Sigmoid colon (tissue), 7 donors: ENCODE measurements around the gene TOP1. TPM values are rescaled to one million over a fixed set of nuclear protein-coding genes. Genes with fewer than 3 reads are reported as not detected.

Source experiments
- DNase-seq: peaks from one replicate; pipeline ENCODE4 v3.0.0-alpha.2; 2019
- H3K27ac ChIP-seq, 4 donors: fragments of 200-600 bp; sonication (generic); one replicate each; pipeline ENCODE4 v1.5.1; 2016 to 2019; ENCODE audit warnings: mild to moderate bottlenecking in 1 of 4
- H3K27me3 ChIP-seq, 3 donors: fragments of 200-600 bp; sonication (generic); one replicate each; pipeline ENCODE4 v1.5.1; 2019; ENCODE audit warnings: mild to moderate bottlenecking in 1 of 3
- H3K36me3 ChIP-seq, 4 donors: fragments of 200-600 bp; sonication (generic); one replicate each; pipeline ENCODE4 v1.5.1; 2016 to 2019
- H3K4me1 ChIP-seq, 4 donors: fragments of 200-600 bp; sonication (generic); one replicate each; pipeline ENCODE4 v1.5.1; 2017 to 2019
- H3K4me3 ChIP-seq, 4 donors: fragments of 200-600 bp; sonication (generic); one replicate each; pipeline ENCODE4 v1.5.1; 2017 to 2019; ENCODE audit warnings: mild to moderate bottlenecking in 2 of 4, moderate library complexity in 1 of 4
- H3K9me3 ChIP-seq, 4 donors: fragments of 200-600 bp in 3 of 4; sonication (generic) in 3 of 4; one replicate each; pipeline versions ENCODE4 v1.5.1 to v1.6.1; 2013 to 2019
- CTCF ChIP-seq, 4 experiments: fragments of 450-650 bp in 3 of 4; fragments of 200-600 bp in 1 of 4; IDR thresholded peaks; one replicate each; pipeline ENCODE4 v1.5.1; 2016 to 2019; ENCODE audit warnings: antibody characterized with exemption in 4 of 4, mild to moderate bottlenecking in 3 of 4, moderate library complexity in 2 of 4
- EP300 ChIP-seq, 4 donors: sonication (generic); formaldehyde crosslinking; IDR thresholded peaks; one replicate each; pipeline ENCODE4 v1.6.1; 2017; ENCODE audit warnings: antibody characterized with exemption in 4 of 4
- POLR2A ChIP-seq, 2 donors: fragments of 450-650 bp; IDR thresholded peaks; one replicate each; pipeline ENCODE4 v1.6.1; 2016; ENCODE audit warnings: antibody characterized with exemption in 2 of 2, mild to moderate bottlenecking in 2 of 2, moderate library complexity in 2 of 2
- POLR2AphosphoS5 ChIP-seq, 4 donors: sonication (generic); formaldehyde crosslinking; IDR thresholded peaks; one replicate each; pipeline ENCODE4 v1.6.1; 2017; ENCODE audit warnings: antibody characterized with exemption in 4 of 4
- WGBS, 2 donors: extraction: QIAGEN DNeasy Blood & Tissue Kit; methylation state at CpG; one replicate each; pipeline ENCODE4 v1.1.7; 2013; 5-methylcytosine and 5-hydroxymethylcytosine counted together
- intact Hi-C: fragments of 100-400 bp; cut with DNase I; formaldehyde crosslinking; loops from one replicate; pipeline ENCODE4 v1.15.1; 2023
- polyA plus RNA-seq, 3 donors: library from polyadenylated mRNA; stranded (reverse); fragments of 200-250 nt; gene quantifications; one replicate each; pipeline ENCODE4 v1.2.3, GENCODE V29; 2013
- total RNA-seq, 4 donors: library from RNA; depleted of rRNA; stranded (reverse); fragments of >200 nt; gene quantifications; one replicate each; pipeline ENCODE4 v1.1.0, GENCODE V29; 2016
- donor health status: healthy with polysubstance abuse.
- donor health status: Bipolar disorder and iron deficiency.
- donor health status: healthy.

The TOP1 gene
- total and polyA plus RNA-seq, 7 donors, result 22.0 to 45.0 (median 26.4) TPM

- intact Hi-C loops, result no loop called here
- Histone ChIP-seq H3K9me3 (no peaks in the 10 kb centered on the region), H3K4me1 (peaks cover 0 to 74% (median 54%) of the 10 kb centered on the region in 4 donors), H3K4me3 (no peak overlapping the region), H3K36me3 (peaks cover 0 to 8% (median 0%) of the 10 kb centered on the region in 4 donors), H3K27ac (peak overlapping the region; percentile 19 to 68 (median 48)), H3K27me3 (no peaks in the 10 kb centered on the region)
- no peak for DNase-seq
- no peak for TF ChIP-seq POLR2A (IDR thresholded peaks at IDR 0.05)
- TF ChIP-seq POLR2AphosphoS5 (IDR thresholded peaks at IDR 0.05), result peak in 2 of 4 donors; percentile 15 to 59
- 65 to 73% methylated on average over 3 of the region's 3 CpGs for WGBS, 2 donors
These were observed 43.7 kb downstream of the TOP1 start for GRCh38 chr20:41072190-41072863.

GRCh38 chr20:41072915-41073314, 44.3 kb downstream of the TOP1 start:
- peak overlapping the region in 3 of 4 donors; percentile 37 to 68 (median 59) for H3K27ac ChIP-seq
- intact Hi-C loops, result no loop called here

GRCh38 chr20:41074441-41074840, 45.8 kb downstream of the TOP1 start:
- no peak for DNase-seq
- TF ChIP-seq CTCF (IDR thresholded peaks at IDR 0.05), result no peak
- no peak overlapping the region for H3K4me3 ChIP-seq
- no peaks in the 10 kb centered on the region for H3K27me3 ChIP-seq
- intact Hi-C loops, result no loop called here
- H3K27ac ChIP-seq, result no peak overlapping the region
- peaks cover 0 to 14% (median 0%) of the 10 kb centered on the region in 4 donors for H3K36me3 ChIP-seq
- no peaks in the 10 kb centered on the region for H3K9me3 ChIP-seq
- H3K4me1 ChIP-seq, result peaks cover 0 to 78% (median 58%) of the 10 kb centered on the region in 4 donors

More at GRCh38 chr20:41072915-41073314, 44.3 kb downstream of the TOP1 start:
- Histone ChIP-seq H3K36me3 (peaks cover 0 to 11% (median 0%) of the 10 kb centered on the region in 4 donors), H3K4me3 (no peak overlapping the region), H3K27me3 (no peaks in the 10 kb centered on the region), H3K9me3 (no peaks in the 10 kb centered on the region), H3K4me1 (peaks cover 0 to 77% (median 57%) of the 10 kb centered on the region in 4 donors)
- no peak for DNase-seq
- TF ChIP-seq POLR2A (IDR thresholded peaks at IDR 0.05) (no peak), CTCF (IDR thresholded peaks at IDR 0.05) (no peak), POLR2AphosphoS5 (IDR thresholded peaks at IDR 0.05) (no peak), EP300 (IDR thresholded peaks at IDR 0.05) (no peak)
- 45 to 71% methylated on average over 3 of the region's 3 CpGs for WGBS, 2 donors

GRCh38 chr20:41076776-41077175, 48.2 kb downstream of the TOP1 start:
- H3K27ac ChIP-seq, result no peak overlapping the region
- intact Hi-C loops, result loop anchor here (5.0 kb wide), 2 partner anchors 49 to 84 kb away; partner anchors contain the start of gene TOP1

More at GRCh38 chr20:41076776-41077175, 48.2 kb downstream of the TOP1 start:
- peaks cover 0 to 71% (median 48%) of the 10 kb centered on the region in 4 donors for H3K4me1 ChIP-seq
- no peaks in the 10 kb centered on the region for H3K27me3 ChIP-seq
- no peaks in the 10 kb centered on the region for H3K9me3 ChIP-seq
- WGBS, 2 donors, result 83 to 93% methylated on average over 4 of the region's 4 CpGs
- H3K4me3 ChIP-seq, result no peak overlapping the region
- TF ChIP-seq POLR2AphosphoS5 (IDR thresholded peaks at IDR 0.05) (no peak), EP300 (IDR thresholded peaks at IDR 0.05) (no peak), CTCF (IDR thresholded peaks at IDR 0.05) (no peak), POLR2A (IDR thresholded peaks at IDR 0.05) (no peak)
- H3K36me3 ChIP-seq, result peaks cover 0 to 26% (median 2%) of the 10 kb centered on the region in 4 donors
- DNase-seq, result no peak
